ENCODE data around the gene SEMA7A. TPM values are rescaled to one million over a fixed set of nuclear protein-coding genes. Genes with fewer than 3 reads are reported as not detected.

Gene SEMA7A
- total and polyA plus RNA-seq, 9 of the 15 experiments (the other 6 are each of a cell fraction or from before 2014, with no cell fraction given) = 0.04 to 8.2 (median 5.4) TPM; not detected in 1

DNA sequence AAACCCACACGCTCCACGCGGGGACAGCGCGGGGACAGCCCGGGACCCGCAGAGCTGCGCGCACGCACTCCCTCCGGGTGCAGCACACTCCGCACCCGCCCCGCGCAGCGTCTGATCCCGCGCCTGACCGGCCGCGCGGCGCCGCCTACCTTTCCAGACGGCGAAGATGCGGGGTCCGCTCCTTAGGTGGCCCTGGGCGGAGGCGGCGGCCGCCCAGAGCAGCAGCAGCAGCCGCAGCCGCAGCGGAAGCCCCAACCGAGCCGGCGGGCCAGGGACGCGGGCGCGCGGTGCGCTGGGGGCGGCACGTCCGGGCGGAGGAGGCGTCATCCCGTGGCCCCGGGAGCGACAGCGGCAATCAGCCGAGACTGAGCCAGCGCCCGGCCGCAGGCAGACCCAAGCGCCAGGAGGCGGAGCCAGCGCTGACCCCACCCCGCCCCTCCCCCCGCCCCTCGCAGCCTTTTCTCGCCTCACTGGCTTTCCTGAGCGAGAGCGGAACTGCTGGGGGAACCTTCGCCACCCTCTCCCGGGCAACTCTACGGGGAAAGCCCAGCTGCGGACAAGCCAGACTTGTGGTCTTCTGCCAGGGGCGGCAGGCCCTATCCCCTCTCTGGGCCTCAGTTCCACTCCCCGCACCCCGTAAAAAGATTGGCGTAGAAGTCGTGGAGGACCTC lies at the start of gene SEMA7A (continued):
- TF ChIP-seq, protein P1, sequence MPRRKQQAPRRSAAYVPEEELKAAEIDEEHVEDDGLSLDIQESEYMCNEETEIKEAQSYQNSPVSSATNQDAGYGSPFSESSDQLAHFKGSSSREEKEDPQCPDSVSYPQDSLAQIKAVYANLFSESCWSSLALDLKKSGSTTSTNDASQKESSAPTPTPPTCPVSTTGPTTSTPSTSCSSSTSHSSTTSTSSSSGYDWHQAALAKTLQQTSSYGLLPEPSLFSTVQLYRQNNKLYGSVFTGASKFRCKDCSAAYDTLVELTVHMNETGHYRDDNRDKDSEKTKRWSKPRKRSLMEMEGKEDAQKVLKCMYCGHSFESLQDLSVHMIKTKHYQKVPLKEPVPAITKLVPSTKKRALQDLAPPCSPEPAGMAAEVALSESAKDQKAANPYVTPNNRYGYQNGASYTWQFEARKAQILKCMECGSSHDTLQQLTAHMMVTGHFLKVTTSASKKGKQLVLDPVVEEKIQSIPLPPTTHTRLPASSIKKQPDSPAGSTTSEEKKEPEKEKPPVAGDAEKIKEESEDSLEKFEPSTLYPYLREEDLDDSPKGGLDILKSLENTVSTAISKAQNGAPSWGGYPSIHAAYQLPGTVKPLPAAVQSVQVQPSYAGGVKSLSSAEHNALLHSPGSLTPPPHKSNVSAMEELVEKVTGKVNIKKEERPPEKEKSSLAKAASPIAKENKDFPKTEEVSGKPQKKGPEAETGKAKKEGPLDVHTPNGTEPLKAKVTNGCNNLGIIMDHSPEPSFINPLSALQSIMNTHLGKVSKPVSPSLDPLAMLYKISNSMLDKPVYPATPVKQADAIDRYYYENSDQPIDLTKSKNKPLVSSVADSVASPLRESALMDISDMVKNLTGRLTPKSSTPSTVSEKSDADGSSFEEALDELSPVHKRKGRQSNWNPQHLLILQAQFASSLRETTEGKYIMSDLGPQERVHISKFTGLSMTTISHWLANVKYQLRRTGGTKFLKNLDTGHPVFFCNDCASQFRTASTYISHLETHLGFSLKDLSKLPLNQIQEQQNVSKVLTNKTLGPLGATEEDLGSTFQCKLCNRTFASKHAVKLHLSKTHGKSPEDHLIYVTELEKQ (CRISPR knock-in tag; IDR thresholded peaks at IDR 0.05) = 0 out of 2 replicates have a peak, but pooled peaks have one; percentile 12
- TF ChIP-seq, protein P2, sequence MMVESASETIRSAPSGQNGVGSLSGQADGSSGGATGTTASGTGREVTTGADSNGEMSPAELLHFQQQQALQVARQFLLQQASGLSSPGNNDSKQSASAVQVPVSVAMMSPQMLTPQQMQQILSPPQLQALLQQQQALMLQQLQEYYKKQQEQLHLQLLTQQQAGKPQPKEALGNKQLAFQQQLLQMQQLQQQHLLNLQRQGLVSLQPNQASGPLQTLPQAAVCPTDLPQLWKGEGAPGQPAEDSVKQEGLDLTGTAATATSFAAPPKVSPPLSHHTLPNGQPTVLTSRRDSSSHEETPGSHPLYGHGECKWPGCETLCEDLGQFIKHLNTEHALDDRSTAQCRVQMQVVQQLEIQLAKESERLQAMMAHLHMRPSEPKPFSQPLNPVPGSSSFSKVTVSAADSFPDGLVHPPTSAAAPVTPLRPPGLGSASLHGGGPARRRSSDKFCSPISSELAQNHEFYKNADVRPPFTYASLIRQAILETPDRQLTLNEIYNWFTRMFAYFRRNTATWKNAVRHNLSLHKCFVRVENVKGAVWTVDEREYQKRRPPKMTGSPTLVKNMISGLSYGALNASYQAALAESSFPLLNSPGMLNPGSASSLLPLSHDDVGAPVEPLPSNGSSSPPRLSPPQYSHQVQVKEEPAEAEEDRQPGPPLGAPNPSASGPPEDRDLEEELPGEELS (CRISPR knock-in tag; IDR thresholded peaks at IDR 0.05; ENCODE audit: borderline replicate concordance) = no peak
- TF ChIP-seq JUNB (CRISPR knock-in tag; conservative IDR thresholded peaks at IDR 0.05) (no peak), NRF1 (conservative IDR thresholded peaks at IDR 0.05 in 1 of 2, IDR thresholded peaks at IDR 0.05 in 1 of 2) (peak; percentile 80 to 84), GATAD2B (IDR thresholded peaks at IDR 0.05; ENCODE audit: borderline replicate concordance) (no peak; the same call in 1 of the 2 replicates), ARNT (IDR thresholded peaks at IDR 0.05) (no peak), FOXM1 (IDR thresholded peaks at IDR 0.05; ENCODE audit: low read depth) (no peak), FOXM1 (CRISPR knock-in tag; IDR thresholded peaks at IDR 0.05; ENCODE audit: low read depth) (no peak), ZSCAN32 (CRISPR knock-in tag; IDR thresholded peaks at IDR 0.05) (no peak), BCOR (IDR thresholded peaks at IDR 0.05) (0 out of 2 replicates have a peak, but pooled peaks have one; percentile 11), FUS (optimal IDR thresholded peaks at IDR 0.05; ENCODE audit: low read depth, low read length) (no peak), SP2 (IDR thresholded peaks at IDR 0.05; ENCODE audit: extremely low read depth, low read depth, low read length, poor library complexity, severe bottlenecking) (no peak), ARID1B (IDR thresholded peaks at IDR 0.05) (no peak), ZNF57 (CRISPR knock-in tag; IDR thresholded peaks at IDR 0.05) (no peak)
- TF ChIP-seq, protein P3, sequence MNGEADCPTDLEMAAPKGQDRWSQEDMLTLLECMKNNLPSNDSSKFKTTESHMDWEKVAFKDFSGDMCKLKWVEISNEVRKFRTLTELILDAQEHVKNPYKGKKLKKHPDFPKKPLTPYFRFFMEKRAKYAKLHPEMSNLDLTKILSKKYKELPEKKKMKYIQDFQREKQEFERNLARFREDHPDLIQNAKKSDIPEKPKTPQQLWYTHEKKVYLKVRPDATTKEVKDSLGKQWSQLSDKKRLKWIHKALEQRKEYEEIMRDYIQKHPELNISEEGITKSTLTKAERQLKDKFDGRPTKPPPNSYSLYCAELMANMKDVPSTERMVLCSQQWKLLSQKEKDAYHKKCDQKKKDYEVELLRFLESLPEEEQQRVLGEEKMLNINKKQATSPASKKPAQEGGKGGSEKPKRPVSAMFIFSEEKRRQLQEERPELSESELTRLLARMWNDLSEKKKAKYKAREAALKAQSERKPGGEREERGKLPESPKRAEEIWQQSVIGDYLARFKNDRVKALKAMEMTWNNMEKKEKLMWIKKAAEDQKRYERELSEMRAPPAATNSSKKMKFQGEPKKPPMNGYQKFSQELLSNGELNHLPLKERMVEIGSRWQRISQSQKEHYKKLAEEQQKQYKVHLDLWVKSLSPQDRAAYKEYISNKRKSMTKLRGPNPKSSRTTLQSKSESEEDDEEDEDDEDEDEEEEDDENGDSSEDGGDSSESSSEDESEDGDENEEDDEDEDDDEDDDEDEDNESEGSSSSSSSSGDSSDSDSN (IDR thresholded peaks at IDR 0.05; ENCODE audit: borderline replicate concordance in 1 of 2, low read depth in 2 of 2, low read length in 2 of 2) = peak in 1 of 2 experiments; percentile 87; a peak in 1 of 4 replicates
- TF ChIP-seq, protein P4, sequence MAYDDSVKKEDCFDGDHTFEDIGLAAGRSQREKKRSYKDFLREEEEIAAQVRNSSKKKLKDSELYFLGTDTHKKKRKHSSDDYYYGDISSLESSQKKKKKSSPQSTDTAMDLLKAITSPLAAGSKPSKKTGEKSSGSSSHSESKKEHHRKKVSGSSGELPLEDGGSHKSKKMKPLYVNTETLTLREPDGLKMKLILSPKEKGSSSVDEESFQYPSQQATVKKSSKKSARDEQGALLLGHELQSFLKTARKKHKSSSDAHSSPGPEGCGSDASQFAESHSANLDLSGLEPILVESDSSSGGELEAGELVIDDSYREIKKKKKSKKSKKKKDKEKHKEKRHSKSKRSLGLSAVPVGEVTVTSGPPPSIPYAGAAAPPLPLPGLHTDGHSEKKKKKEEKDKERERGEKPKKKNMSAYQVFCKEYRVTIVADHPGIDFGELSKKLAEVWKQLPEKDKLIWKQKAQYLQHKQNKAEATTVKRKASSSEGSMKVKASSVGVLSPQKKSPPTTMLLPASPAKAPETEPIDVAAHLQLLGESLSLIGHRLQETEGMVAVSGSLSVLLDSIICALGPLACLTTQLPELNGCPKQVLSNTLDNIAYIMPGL (CRISPR knock-in tag; IDR thresholded peaks at IDR 0.05) = no peak

Measured in K562 (cell line).